HCT116 (cell line): ENCODE data around the gene C8A. TPM values are rescaled to one million over a fixed set of nuclear protein-coding genes. Genes with fewer than 3 reads are reported as not detected.

ENCODE experiments used
- ATAC-seq: fragments of 200-7000 bp; cut with Tn5 transposase; 2 replicates; pipeline ENCODE4 v1.9.1; 2020; ENCODE audit warnings: mild to moderate bottlenecking, moderate library complexity
- BruUV-seq: library from RNA; stranded (reverse); fragments of 400-500 nt; replicated peaks from 2 replicates; lab custom pipeline; 2021; lab: Mats Ljungman, UMichigan
- CTCF ChIA-PET: fragments of 300-600 bp; sonication (Branson Sonifier 250); formaldehyde crosslinking; loops from one replicate; lab custom pipeline; 2021; ENCODE audit warnings: antibody characterized with exemption; lab: Charles Lee
- POLR2A ChIA-PET: fragments of 300-600, 350-600 bp; sonication (Branson Sonifier 250); formaldehyde crosslinking; loops from one replicate; lab custom pipeline; 2021; ENCODE audit warnings: antibody characterized with exemption; lab: Charles Lee
- RAD21 ChIA-PET, 2 experiments: fragments of 300-600 bp; sonication (Branson Sonifier 250); formaldehyde crosslinking; loops; one replicate each; lab custom pipeline; 2023; ENCODE audit warnings: low total read pairs in 2 of 2; ENCODE audit not compliant: uncharacterized antibody in 2 of 2, unreplicated experiment in 2 of 2, low non-redundant PET in 1 of 2; lab: Charles Lee
- DNase-seq: peaks from one replicate; pipeline ENCODE4 v3.0.0-alpha.2; 2010; ENCODE audit warnings: low read depth, low spot score
- H2AFZ ChIP-seq: fragments of 200-600 bp; shearing (Covaris generic), sonication (generic); 2 replicates; pipeline ENCODE4 v1.6.1; 2017; ENCODE audit warnings: low read depth, mixed run types, mixed read lengths, antibody characterized with exemption, low read length; ENCODE audit not compliant: poor library complexity, severe bottlenecking
- H3K27ac ChIP-seq: 2 replicates; pipeline ENCODE4 v1.5.1; 2012; ENCODE audit warnings: low read depth, low read length
- H3K27me3 ChIP-seq: fragments of 200-600 bp; sonication (generic); 2 replicates; pipeline ENCODE4 v1.6.1; 2016; ENCODE audit warnings: mixed run types, low read length, mixed read lengths; ENCODE audit not compliant: insufficient read depth
- H3K36me3 ChIP-seq, 2 experiments: fragments of 200-500 bp in 1 of 2; fragments of 200-600 bp in 1 of 2; sonication (Bioruptor generic) in 1 of 2; sonication (generic) in 1 of 2; 2 replicates each; pipeline versions ENCODE4 v1.5.1 to v1.6.1; 2014 to 2016; ENCODE audit warnings: low read length in 2 of 2, inconsistent platforms in 1 of 2, mixed read lengths in 1 of 2, mixed run types in 1 of 2; ENCODE audit not compliant: insufficient read depth in 2 of 2, control insufficient read depth in 1 of 2
- H3K4me1 ChIP-seq, 2 experiments: fragments of 200-600 bp in 1 of 2; sonication (generic) in 1 of 2; 2 replicates each; pipeline versions ENCODE4 v1.5.1 to v1.6.1; 2012 to 2017; ENCODE audit warnings: low read length in 2 of 2, inconsistent platforms in 1 of 2, mild to moderate bottlenecking in 1 of 2, mixed read lengths in 1 of 2, mixed run types in 1 of 2, moderate library complexity in 1 of 2; ENCODE audit not compliant: insufficient read depth in 2 of 2, control insufficient read depth in 1 of 2
- H3K4me2 ChIP-seq: fragments of 200-600 bp; sonication (generic); 2 replicates; pipeline ENCODE4 v1.6.1; 2017; ENCODE audit warnings: mixed run types, low read length, mixed read lengths
- H3K4me3 ChIP-seq, 2 experiments: fragments of 200-600 bp in 1 of 2; sonication (generic) in 1 of 2; replicated peaks in 1 of 2; 2 replicates each; pipeline ENCODE4 v1.5.1; 2011 to 2016; ENCODE audit warnings: low read length in 2 of 2, control low read depth in 1 of 2, low read depth in 1 of 2, mild to moderate bottlenecking in 1 of 2, mixed read lengths in 1 of 2, mixed run types in 1 of 2
- H3K79me2 ChIP-seq: fragments of 200-600 bp; sonication (generic); 2 replicates; pipeline ENCODE4 v1.6.1; 2017; ENCODE audit warnings: mild to moderate bottlenecking, mixed run types, low read length, moderate library complexity, mixed read lengths; ENCODE audit not compliant: insufficient read depth
- H3K9ac ChIP-seq: fragments of 200-600 bp; sonication (generic); 2 replicates; pipeline ENCODE4 v1.6.1; 2016; ENCODE audit warnings: low read length, mixed read lengths
- H3K9me2 ChIP-seq: fragments of 200-600 bp; sonication (generic), shearing (Covaris generic); 2 replicates; pipeline ENCODE4 v1.6.1; 2017; ENCODE audit warnings: mixed run types, mild to moderate bottlenecking, moderate library complexity; ENCODE audit not compliant: insufficient read depth
- H3K9me3 ChIP-seq, 2 experiments: fragments of 200-500 bp in 1 of 2; fragments of 200-600 bp in 1 of 2; sonication (Bioruptor generic) in 1 of 2; sonication (generic) in 1 of 2; 2 replicates each; pipeline ENCODE4 v1.6.1; 2014 to 2017; ENCODE audit warnings: low read length in 2 of 2, mixed read lengths in 2 of 2, inconsistent platforms in 1 of 2, low read depth in 1 of 2, mild to moderate bottlenecking in 1 of 2, mixed run types in 1 of 2, moderate library complexity in 1 of 2; ENCODE audit not compliant: control insufficient read depth in 1 of 2, insufficient read depth in 1 of 2
- H4K20me1 ChIP-seq: fragments of 200-600 bp; sonication (generic), shearing (Covaris generic); 2 replicates; pipeline ENCODE4 v1.6.1; 2017; ENCODE audit warnings: mixed run types, mild to moderate bottlenecking, moderate library complexity; ENCODE audit not compliant: insufficient read depth
- ATF3 ChIP-seq: IDR thresholded peaks from 2 replicates; pipeline ENCODE4 v1.6.1; 2012
- CBX3 ChIP-seq: IDR thresholded peaks from 2 replicates; pipeline ENCODE4 v1.6.1; 2012; ENCODE audit warnings: low read depth
- CTCF ChIP-seq, 3 experiments: fragments of 200-600 bp in 1 of 3; sonication (generic) in 1 of 3; IDR thresholded peaks in 2 of 3; conservative IDR thresholded peaks in 1 of 3; 2 replicates each; pipeline ENCODE4 v1.5.1; 2012 to 2017; ENCODE audit warnings: low read depth in 2 of 3, low read length in 2 of 3, antibody characterized with exemption in 1 of 3, borderline replicate concordance in 1 of 3, control low read depth in 1 of 3, mild to moderate bottlenecking in 1 of 3, mixed read lengths in 1 of 3, mixed run types in 1 of 3, moderate library complexity in 1 of 3; ENCODE audit not compliant: insufficient read depth in 1 of 3
- EGR1 ChIP-seq: IDR thresholded peaks from 2 replicates; pipeline ENCODE4 v1.6.1; 2012; ENCODE audit warnings: low read depth
- EZH2 ChIP-seq: fragments of 200-600 bp; sonication (generic); IDR thresholded peaks from 2 replicates; pipeline ENCODE4 v1.6.1; 2017; ENCODE audit warnings: antibody characterized with exemption, mixed run types
- EZH2phosphoT487 ChIP-seq: fragments of 200-600 bp; IDR thresholded peaks from 2 replicates; pipeline ENCODE4 v1.6.1; 2018; ENCODE audit warnings: antibody characterized with exemption, borderline replicate concordance
- JUND ChIP-seq: IDR thresholded peaks from 2 replicates; pipeline ENCODE4 v1.6.1; 2012
- MAX ChIP-seq: IDR thresholded peaks from 2 replicates; pipeline ENCODE4 v1.6.1; 2012
- POLR2AphosphoS5 ChIP-seq: IDR thresholded peaks from 2 replicates; pipeline ENCODE4 v1.6.1; 2011; ENCODE audit warnings: mild to moderate bottlenecking, low read depth, low read length, moderate library complexity
- RAD21 ChIP-seq: IDR thresholded peaks from 2 replicates; pipeline ENCODE4 v1.6.1; 2012; ENCODE audit warnings: low read depth, mild to moderate bottlenecking
- SP1 ChIP-seq: IDR thresholded peaks from 2 replicates; pipeline ENCODE4 v1.6.1; 2012; ENCODE audit warnings: low read depth
- TCF7L2 ChIP-seq: IDR thresholded peaks from 2 replicates; pipeline ENCODE4 v1.7.0; 2011; ENCODE audit warnings: borderline replicate concordance, inconsistent platforms; ENCODE audit not compliant: insufficient read depth, insufficient read length; ENCODE audit errors: extremely low read depth
- YY1 ChIP-seq: IDR thresholded peaks from 2 replicates; pipeline ENCODE4 v1.6.1; 2011; ENCODE audit warnings: low read length, low read depth, moderate library complexity, mild to moderate bottlenecking; ENCODE audit not compliant: insufficient replicate concordance; ENCODE audit errors: extremely low read depth
- ZBTB33 ChIP-seq: IDR thresholded peaks from 2 replicates; pipeline ENCODE4 v1.6.1; 2011; ENCODE audit warnings: mild to moderate bottlenecking, low read length, moderate library complexity; ENCODE audit not compliant: insufficient replicate concordance; ENCODE audit errors: extremely low read depth
- ZFX ChIP-seq: fragments of 450-650 bp; IDR thresholded peaks from 2 replicates; pipeline ENCODE4 v1.6.1; 2017
- intact Hi-C: fragments of 100-400 bp; cut with micrococcal nuclease; formaldehyde crosslinking; loops from 2 replicates; pipeline ENCODE4 v1.10.0; 2022
- total RNA-seq: library from RNA; stranded (reverse); gene quantifications from one replicate; pipeline ENCODE4 v1.2.1, GENCODE V29; 2021; ENCODE audit not compliant: unreplicated experiment

Gene C8A
- total RNA-seq, 1 experiment from 2014 or later, result 0.10 TPM

- TF ChIP-seq TCF7L2, result no peak
Observed at GRCh38 chr1:56898879-56899278, 44.3 kb downstream of the C8A start (continued).

GRCh38 chr1:56901716-56902115, 47.1 kb downstream of the C8A start:
- ChIA-PET POLR2A (no interaction called here), RAD21 (no interaction called here)
- intact Hi-C loops, result no loop called here

GRCh38 chr1:56903778-56904177, 49.2 kb downstream of the C8A start:
- no peak overlapping the region for H3K9ac ChIP-seq
- H3K4me1 ChIP-seq, result no peaks in the 10 kb centered on the region
- DNase-seq (no peak), ATAC-seq (no peak)
- intact Hi-C loops, result no loop called here
- H3K4me2 ChIP-seq, result no peak overlapping the region
- H3K27me3 ChIP-seq, result peaks cover 15% of the 10 kb centered on the region; the same call in 1 of the 2 replicates
- H3K27ac ChIP-seq, result no peak overlapping the region
- H3K9me2 ChIP-seq, result no peaks in the 10 kb centered on the region
- H3K9me3 ChIP-seq, result no peaks in the 10 kb centered on the region
- BruUV-seq, result no TSS peak
- no peak overlapping the region for H3K4me3 ChIP-seq
- H2AFZ ChIP-seq, result no peak overlapping the region
- RAD21 ChIA-PET, result no interaction called here
- no peaks in the 10 kb centered on the region for H3K36me3 ChIP-seq
- H3K79me2 ChIP-seq, result no peaks in the 10 kb centered on the region
- CTCF ChIA-PET, result no interaction called here
- POLR2A ChIA-PET, result no interaction called here
- H4K20me1 ChIP-seq, result no peaks in the 10 kb centered on the region
- no peak for TF ChIP-seq TCF7L2
- no peak for TF ChIP-seq EZH2
- TF ChIP-seq YY1, result no peak
- no peak for TF ChIP-seq JUND
- TF ChIP-seq SP1, result no peak
- no peak for TF ChIP-seq ATF3
- TF ChIP-seq POLR2AphosphoS5, result no peak
- no peak for TF ChIP-seq CBX3
- TF ChIP-seq EGR1, result no peak
- TF ChIP-seq ZBTB33, result no peak
- TF ChIP-seq CTCF (IDR thresholded peaks at IDR 0.05 in 2 of 3, conservative IDR thresholded peaks at IDR 0.05 in 1 of 3; ENCODE audit: borderline replicate concordance in 1 of 3, insufficient read depth in 1 of 3, low read depth in 2 of 3, low read length in 2 of 3), result no peak
- TF ChIP-seq MAX, result no peak
- no peak for TF ChIP-seq RAD21
- TF ChIP-seq EZH2phosphoT487, result no peak
- no peak for TF ChIP-seq ZFX

More at GRCh38 chr1:56901716-56902115, 47.1 kb downstream of the C8A start:
- peaks cover 24% of the 10 kb centered on the region; the same call in 1 of the 2 replicates for H3K27me3 ChIP-seq
- no TSS peak for BruUV-seq
- no peak overlapping the region for H3K4me2 ChIP-seq
- no peak overlapping the region for H2AFZ ChIP-seq
- no peaks in the 10 kb centered on the region for H3K36me3 ChIP-seq
- CTCF ChIA-PET, result no interaction called here
- H3K9me3 ChIP-seq, result no peaks in the 10 kb centered on the region
- H3K27ac ChIP-seq, result no peak overlapping the region
- no peak overlapping the region for H3K9ac ChIP-seq
- H3K4me3 ChIP-seq, result no peak overlapping the region
- no peak for ATAC-seq
- no peaks in the 10 kb centered on the region for H4K20me1 ChIP-seq
- no peaks in the 10 kb centered on the region for H3K4me1 ChIP-seq
- TF ChIP-seq JUND, result no peak
- TF ChIP-seq, all 23 proteins: peak for 0
- Histone ChIP-seq H3K79me2 (no peaks in the 10 kb centered on the region), H3K9me2 (no peaks in the 10 kb centered on the region)
- DNase-seq, result no peak
